Spleen (tissue), 11 donors: ENCODE measurements around the gene RPS15. TPM values are rescaled to one million over a fixed set of nuclear protein-coding genes. Genes with fewer than 3 reads are reported as not detected.

Experiments
- DNase-seq: peaks from one replicate; pipeline ENCODE4 v3.0.0-alpha.2; 2020
- H3K27ac ChIP-seq, 8 donors: fragments of 200-600 bp; sonication (generic) in 7 of 8; 1 replicate in 4 of 8; 2 replicates in 4 of 8; pipeline versions ENCODE4 v1.5.0 to v1.8.0; 2016 to 2021; ENCODE audit warnings: inconsistent platforms in 4 of 8, mild to moderate bottlenecking in 4 of 8, moderate library complexity in 1 of 8
- H3K27me3 ChIP-seq, 7 donors: fragments of 200-600 bp; sonication (generic) in 6 of 7; replicated peaks in 1 of 7; 1 replicate in 4 of 7; 2 replicates in 3 of 7; pipeline versions ENCODE4 v1.5.0 to v1.8.0; 2016 to 2021; ENCODE audit warnings: inconsistent platforms in 3 of 7, mild to moderate bottlenecking in 1 of 7
- H3K36me3 ChIP-seq, 6 donors: fragments of 200-600 bp; sonication (generic) in 5 of 6; 1 replicate in 4 of 6; 2 replicates in 2 of 6; pipeline versions ENCODE4 v1.5.0 to v1.8.0; 2016 to 2021; ENCODE audit warnings: inconsistent platforms in 2 of 6
- H3K4me1 ChIP-seq, 6 donors: fragments of 200-600 bp; sonication (generic) in 5 of 6; 1 replicate in 3 of 6; 2 replicates in 3 of 6; pipeline versions ENCODE4 v1.5.0 to v1.8.0; 2016 to 2021; ENCODE audit warnings: inconsistent platforms in 3 of 6
- H3K4me3 ChIP-seq, 8 donors: fragments of 200-600 bp; sonication (generic) in 7 of 8; 1 replicate in 4 of 8; 2 replicates in 4 of 8; pipeline versions ENCODE4 v1.5.0 to v1.8.0; 2016 to 2021; ENCODE audit warnings: inconsistent platforms in 4 of 8, mild to moderate bottlenecking in 4 of 8, moderate library complexity in 2 of 8
- H3K9me3 ChIP-seq, 8 donors: fragments of 200-600 bp; sonication (generic) in 7 of 8; 1 replicate in 4 of 8; 2 replicates in 4 of 8; pipeline versions ENCODE4 v1.5.0 to v1.8.0; 2016 to 2021; ENCODE audit warnings: inconsistent platforms in 4 of 8
- CTCF ChIP-seq, 11 experiments: fragments of 200-600 bp in 7 of 11; fragments of 450-650 bp in 4 of 11; sonication (generic) in 4 of 11; IDR thresholded peaks in 8 of 11; conservative IDR thresholded peaks in 3 of 11; 1 replicate in 7 of 11; 2 replicates in 4 of 11; pipeline versions ENCODE4 v1.4.0 to v1.8.0; 2016 to 2021; ENCODE audit warnings: antibody characterized with exemption in 11 of 11, inconsistent platforms in 4 of 11, mild to moderate bottlenecking in 1 of 11
- POLR2A ChIP-seq, 3 donors: fragments of 450-650 bp; IDR thresholded peaks; one replicate each; pipeline ENCODE4 v1.5.1; 2017; ENCODE audit warnings: antibody characterized with exemption in 3 of 3, mild to moderate bottlenecking in 1 of 3
- POLR2AphosphoS5 ChIP-seq, 3 donors: sonication (generic); formaldehyde crosslinking; IDR thresholded peaks; one replicate each; pipeline ENCODE4 v1.5.1; 2017; ENCODE audit warnings: antibody characterized with exemption in 3 of 3
- WGBS, 5 donors: extraction: QIAGEN DNeasy Blood & Tissue Kit in 3 of 5; methylation state at CpG; one replicate each; pipeline versions ENCODE4 v1.1.5 to v1.1.7; 2013 to 2018; 5-methylcytosine and 5-hydroxymethylcytosine counted together
- intact Hi-C: fragments of 100-400 bp; cut with DNase I; formaldehyde crosslinking; loops from one replicate; pipeline ENCODE4 v1.15.0; 2023; ENCODE audit warnings: low total_unique reads
- polyA plus RNA-seq, 3 donors: library from polyadenylated mRNA; stranded (reverse); fragments of 200-250 nt; gene quantifications; one replicate each; pipeline ENCODE4 v1.2.1, GENCODE V29; 2013
- total RNA-seq, 7 donors: library from RNA; depleted of rRNA in 3 of 7; stranded (reverse); fragments of >200 nt in 3 of 7; fragmentation: NEBNext Ultra II Directional in 4 of 7; extraction: Animal tissue kit (Norgen Biotek cat#: 25700) in 4 of 7; gene quantifications; one replicate each; pipeline versions ENCODE4 v1.1.0 to v1.2.1, GENCODE V29; 2016 to 2021
- donor health status: healthy with polysubstance abuse.
- donor health status: DM: no; HTN: no; CAD: no; lungs with moderate emphysema.
- donor health status: DM: no; HTN: no; CAD: no.
- donor health status: Bipolar disorder and iron deficiency.
- donor health status: healthy.
- donor health status: DM: no; HTN: no; CAD: no.
- donor health status: DM: yes; HTN: yes; CAD: no.

The RPS15 gene
- total and polyA plus RNA-seq, 10 donors, result 932 to 5,849 (median 4,147) TPM

DNA sequence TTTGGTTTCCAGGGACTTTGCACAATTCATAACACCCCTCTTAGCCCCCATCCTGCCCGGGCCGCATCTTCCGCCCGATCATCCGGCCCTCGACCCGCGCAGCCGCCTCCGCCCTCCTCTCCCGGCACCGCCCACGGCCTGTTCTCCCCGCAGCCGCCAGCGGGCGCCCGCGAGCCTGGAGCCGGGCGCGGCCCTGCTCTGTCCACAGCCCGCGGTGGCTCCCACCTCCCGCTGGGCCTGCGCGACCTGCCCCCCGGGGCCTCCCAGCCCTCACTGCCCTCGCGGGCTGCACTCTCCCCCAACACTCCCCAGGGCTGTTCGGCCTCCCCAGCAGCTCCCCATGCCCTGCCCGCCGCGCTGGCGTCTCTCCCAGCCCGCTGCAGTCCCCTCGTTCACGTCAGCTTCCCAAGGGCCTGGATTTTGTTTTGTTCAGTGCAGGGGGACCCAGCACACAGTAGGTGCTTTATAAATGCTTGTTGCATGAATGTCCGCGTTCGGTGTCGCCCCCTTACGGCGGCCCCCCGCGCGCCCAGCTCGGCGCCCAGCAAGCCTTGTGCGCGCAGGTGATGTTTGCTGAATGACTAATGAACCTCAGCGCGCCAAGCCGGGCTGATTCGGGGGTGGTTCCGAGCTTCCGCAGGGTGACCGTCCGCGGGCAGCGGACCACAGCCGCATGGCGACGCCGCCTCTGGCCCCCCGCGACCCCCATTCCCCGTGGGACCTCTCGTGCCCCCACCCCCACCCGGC lies 7.2 kb downstream of the RPS15 start:
- peaks cover 7 to 32% (median 23%) of the 10 kb centered on the region in 6 donors for H3K36me3 ChIP-seq
- DNase-seq, result peak; percentile 97
- WGBS, 5 donors, result 1 to 4% (median 3%) methylated on average over 44 to 70 of the region's 70 CpGs
- no peak for TF ChIP-seq POLR2A (IDR thresholded peaks at IDR 0.05)
- TF ChIP-seq CTCF (IDR thresholded peaks at IDR 0.05 in 8 of 11, conservative IDR thresholded peaks at IDR 0.05 in 3 of 11), result peak; percentile 61 to 99 (median 96)
- TF ChIP-seq POLR2AphosphoS5 (IDR thresholded peaks at IDR 0.05), result peak; percentile 46 to 79 (median 66)
- no peaks in the 10 kb centered on the region for H3K9me3 ChIP-seq
- peak overlapping the region in 4 of 8 donors; percentile 46 to 78 (median 66) for H3K27ac ChIP-seq
- H3K4me1 ChIP-seq, result peaks cover 19 to 66% (median 52%) of the 10 kb centered on the region in 6 donors
- H3K4me3 ChIP-seq, result peak overlapping the region; percentile 22 to 72 (median 44)
- intact Hi-C loops, result no loop called here
- H3K27me3 ChIP-seq, result peaks cover 9 to 58% (median 49%) of the 10 kb centered on the region in 7 donors

DNA sequence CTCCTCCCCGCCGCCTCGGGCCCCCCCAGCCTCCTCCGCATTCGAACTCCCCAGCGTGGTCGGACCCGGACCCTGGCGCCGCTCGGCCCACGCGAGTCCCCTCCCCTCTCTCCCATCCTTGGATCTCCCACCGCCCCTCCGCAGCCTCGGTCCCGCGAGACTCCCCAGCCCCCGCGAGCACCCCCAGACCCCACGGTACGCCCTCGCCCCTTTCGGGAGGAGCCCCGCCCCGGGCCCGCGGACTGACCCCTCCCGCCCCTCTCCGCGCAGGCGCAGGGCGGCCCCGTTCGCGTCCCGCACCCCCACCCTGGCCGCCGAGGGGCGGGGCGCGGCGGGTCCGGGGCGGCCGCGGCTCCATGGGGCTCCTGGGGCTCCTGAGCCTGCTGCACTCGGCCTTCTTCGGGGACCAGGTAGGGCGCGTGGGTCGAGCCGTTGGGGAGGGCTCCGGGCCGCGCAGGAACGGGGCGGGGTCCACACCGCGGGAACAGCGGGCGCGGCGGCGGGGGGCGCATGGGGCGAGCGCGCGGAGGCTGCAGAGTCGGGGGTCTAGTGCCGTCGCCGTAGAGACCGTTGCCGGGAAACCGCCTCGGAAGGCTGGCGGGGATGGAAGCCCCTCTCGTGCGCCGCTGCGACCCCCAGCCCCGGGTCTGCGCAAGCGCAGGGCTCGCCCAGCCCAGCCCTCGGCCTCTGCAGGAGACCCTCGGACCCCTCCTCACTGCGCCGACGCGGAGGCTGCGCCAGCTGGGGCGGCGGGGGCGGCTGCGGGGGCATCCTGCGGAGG lies 7.9 kb downstream of the RPS15 start:
- Histone ChIP-seq H3K4me3 (peak overlapping the region in 6 of 8 donors; percentile 22 to 72 (median 48)), H3K4me1 (peaks cover 19 to 60% (median 48%) of the 10 kb centered on the region in 6 donors), H3K27me3 (peaks cover 9 to 66% (median 56%) of the 10 kb centered on the region in 7 donors), H3K27ac (no peak overlapping the region), H3K36me3 (peaks cover 0 to 24% (median 15%) of the 10 kb centered on the region in 6 donors), H3K9me3 (no peaks in the 10 kb centered on the region)
- TF ChIP-seq CTCF (IDR thresholded peaks at IDR 0.05 in 8 of 11, conservative IDR thresholded peaks at IDR 0.05 in 3 of 11) (no peak), POLR2AphosphoS5 (IDR thresholded peaks at IDR 0.05) (no peak), POLR2A (IDR thresholded peaks at IDR 0.05) (no peak)
- WGBS, 5 donors, result 1 to 3% (median 2%) methylated on average over 18 to 99 of the region's 99 CpGs
- DNase-seq, result no peak
- intact Hi-C loops, result no loop called here

GRCh38 chr19:1446713-1447481 lies 8.7 kb downstream of the RPS15 start:
- TF ChIP-seq CTCF (IDR thresholded peaks at IDR 0.05 in 8 of 11, conservative IDR thresholded peaks at IDR 0.05 in 3 of 11) (no peak), POLR2AphosphoS5 (IDR thresholded peaks at IDR 0.05) (no peak), POLR2A (IDR thresholded peaks at IDR 0.05) (no peak)
- peaks cover 0 to 17% (median 7%) of the 10 kb centered on the region in 6 donors for H3K36me3 ChIP-seq
- 2 to 7% (median 4%) methylated on average over 27 to 63 of the region's 63 CpGs for WGBS, 5 donors
- intact Hi-C loops, result no loop called here
- DNase-seq, result no peak
- H3K4me1 ChIP-seq, result peaks cover 19 to 56% (median 47%) of the 10 kb centered on the region in 6 donors
- H3K4me3 ChIP-seq, result peak overlapping the region in 2 of 8 donors; percentile 45 to 72
- H3K9me3 ChIP-seq, result no peaks in the 10 kb centered on the region
- H3K27ac ChIP-seq, result no peak overlapping the region
- peaks cover 9 to 74% (median 64%) of the 10 kb centered on the region in 7 donors for H3K27me3 ChIP-seq
